ENCODE measurements around the gene SCG5.

Gene SCG5

GRCh38 chr15:32716216-32716914, 74.9 kb downstream of the SCG5 start:
- peak in 1 of 42 donors; percentile 15 for DNase-seq
- intact Hi-C loops (cut with DNase I), result loop anchor here (2.0 kb wide), 1 partner anchor 122 kb away; no protein-coding TSS in a partner anchor

GRCh38 chr15:32716915-32717425, 75.5 kb downstream of the SCG5 start:
- intact Hi-C loops (cut with DNase I), result loop anchor here (2.0 kb wide), 1 partner anchor 122 kb away; no protein-coding TSS in a partner anchor
- peak in 14 of 42 donors; percentile 6 to 47 (median 17) for DNase-seq

GRCh38 chr15:32717426-32718226, 76.1 kb downstream of the SCG5 start, which contains the start of gene GREM1:
Gene GREM1 (plus strand): TSS chr15:32718004. CDS start chr15:32730691, 12,687 bp downstream.
- intact Hi-C loops (cut with DNase I), result loop anchor here (2.0 kb wide), 1 partner anchor 121 kb away; no protein-coding TSS in a partner anchor
- peak in 40 of 42 donors; percentile 29 to 92 (median 70) for DNase-seq

GRCh38 chr15:32718227-32718820, 76.8 kb downstream of the SCG5 start:
- intact Hi-C loops (cut with DNase I), result no loop called here
- DNase-seq, result peak in 11 of 42 donors; percentile 2 to 40 (median 20)

GRCh38 chr15:32718821-32719716, 77.6 kb downstream of the SCG5 start:
- DNase-seq, result peak in 28 of 42 donors; percentile 2 to 66 (median 23)
- intact Hi-C loops (cut with DNase I), result no loop called here

GRCh38 chr15:32721596-32721995, 80.1 kb downstream of the SCG5 start:
- intact Hi-C loops (cut with DNase I), result no loop called here
- no peak for DNase-seq

- no peak for DNase-seq
- intact Hi-C loops (cut with DNase I), result no loop called here
Measured at GRCh38 chr15:32722136-32722535, 80.6 kb downstream of the SCG5 start.

- no peak for DNase-seq
- intact Hi-C loops (cut with DNase I), result no loop called here
Measured at GRCh38 chr15:32723171-32723948, 81.8 kb downstream of the SCG5 start.

- DNase-seq, result no peak
- intact Hi-C loops (cut with DNase I), result no loop called here
Measured at GRCh38 chr15:32729700-32730395, 88.3 kb downstream of the SCG5 start.

- DNase-seq, result peak in 1 of 42 donors; percentile 35
- intact Hi-C loops (cut with DNase I), result no loop called here
Measured at GRCh38 chr15:32730677-32731654, 89.5 kb downstream of the SCG5 start.

- intact Hi-C loops (cut with DNase I), result no loop called here
- DNase-seq, result no peak
Measured at GRCh38 chr15:32732574-32733157, 91.2 kb downstream of the SCG5 start.

GRCh38 chr15:32733281-32733680, 91.8 kb downstream of the SCG5 start:
- intact Hi-C loops (cut with DNase I), result no loop called here
- no peak for DNase-seq

GRCh38 chr15:32735989-32736700, 94.6 kb downstream of the SCG5 start:
- intact Hi-C loops (cut with DNase I), result no loop called here
- no peak for DNase-seq

GRCh38 chr15:32736701-32737061, 95.2 kb downstream of the SCG5 start:
- intact Hi-C loops (cut with DNase I), result no loop called here
- no peak for DNase-seq

GRCh38 chr15:32737304-32737703, 95.8 kb downstream of the SCG5 start:
- intact Hi-C loops (cut with DNase I), result no loop called here
- no peak for DNase-seq

All from head of caudate nucleus (tissue), 42 donors.